Natural killer cell (primary cell): ENCODE results near the gene COL25A1. TPM values are rescaled to one million over a fixed set of nuclear protein-coding genes. Genes with fewer than 3 reads are reported as not detected.

ENCODE experiments used
- ATAC-seq, 3 donors: fragments of 150-1000 bp in 2 of 3; fragments of 200-7000 bp in 1 of 3; cut with Tn5 transposase; 1 replicate in 1 of 3; 2 replicates in 2 of 3; pipeline ENCODE4 v1.10.0; 2021; ENCODE audit warnings: mild to moderate bottlenecking in 2 of 3, moderate library complexity in 2 of 3
- DNase-seq, 2 donors: peaks; one replicate each; pipeline versions ENCODE4 v3.0.0 to v3.0.0-alpha.2; 2013 to 2021; ENCODE audit warnings: mixed read lengths in 1 of 2
- H3K27ac ChIP-seq: one replicate; pipeline ENCODE4 v1.5.1; 2013; ENCODE audit warnings: mild to moderate bottlenecking, low read length
- H3K27me3 ChIP-seq: one replicate; pipeline ENCODE4 v1.6.1; 2013; ENCODE audit warnings: low read length; ENCODE audit not compliant: control insufficient read depth, insufficient read depth
- H3K36me3 ChIP-seq: one replicate; pipeline ENCODE4 v1.6.1; 2013; ENCODE audit warnings: low read length; ENCODE audit not compliant: control insufficient read depth, insufficient read depth
- H3K4me1 ChIP-seq: one replicate; pipeline ENCODE4 v1.6.1; 2013; ENCODE audit warnings: low read length; ENCODE audit not compliant: control insufficient read depth, insufficient read depth
- H3K4me3 ChIP-seq: one replicate; pipeline ENCODE4 v1.5.1; 2013; ENCODE audit warnings: low read length
- H3K9me3 ChIP-seq: one replicate; pipeline ENCODE4 v1.6.1; 2013; ENCODE audit warnings: low read length; ENCODE audit not compliant: control insufficient read depth, insufficient read depth
- H3K27ac Mint-ChIP-seq, 2 donors: one replicate each; pipeline ENCODE4 v1.8.0; 2022; ENCODE audit warnings: mild to moderate bottlenecking in 2 of 2, mixed read lengths in 2 of 2, moderate library complexity in 1 of 2
- H3K27me3 Mint-ChIP-seq, 2 donors: one replicate each; pipeline ENCODE4 v1.8.0; 2022; ENCODE audit warnings: low read depth in 2 of 2, mixed read lengths in 2 of 2
- H3K36me3 Mint-ChIP-seq: one replicate; pipeline ENCODE4 v1.8.0; 2022; ENCODE audit warnings: mixed read lengths
- H3K4me1 Mint-ChIP-seq, 2 donors: one replicate each; pipeline ENCODE4 v1.8.0; 2022; ENCODE audit warnings: mixed read lengths in 2 of 2
- H3K4me3 Mint-ChIP-seq: one replicate; pipeline ENCODE4 v1.8.0; 2022; ENCODE audit warnings: mild to moderate bottlenecking, moderate library complexity, mixed read lengths
- H3K9me3 Mint-ChIP-seq, 2 donors: one replicate each; pipeline ENCODE4 v1.8.0; 2022; ENCODE audit warnings: mixed read lengths in 2 of 2
- CTCF ChIP-seq: fragments of 200-600 bp; IDR thresholded peaks from one replicate; pipeline ENCODE4 v1.8.0; 2022; ENCODE audit warnings: antibody characterized with exemption
- whole genome bisulfite sequencing: methylation state at CpG from one replicate; pipeline ENCODE4 v1.1.7; 2013; ENCODE audit warnings: missing lambda C conversion rate; ENCODE audit not compliant: insufficient coverage; 5-methylcytosine and 5-hydroxymethylcytosine counted together
- intact Hi-C: fragments of 100-400 bp; cut with micrococcal nuclease; formaldehyde crosslinking; loops from one replicate; pipeline ENCODE4 v1.14.2; 2022
- total RNA-seq, 4 donors: library from RNA; stranded (reverse); fragments of 120-200 nt in 1 of 4; gene quantifications; one replicate each; pipeline versions ENCODE4 v1.2.3 to v1.2.4, GENCODE V29; 2013 to 2022

COL25A1 gene
- total RNA-seq, 3 donors from 2014 or later (not counting 1 experiment from before 2014, with no cell fraction given) = 0.08 TPM; not detected in 2

- no peak for TF ChIP-seq CTCF
- Mint-ChIP-seq H3K36me3 (no peaks in the 10 kb centered on the region), H3K9me3 (no peaks in the 10 kb centered on the region), H3K27me3 (no peaks in the 10 kb centered on the region), H3K27ac (no peak overlapping the region), H3K4me1 (no peaks in the 10 kb centered on the region), H3K4me3 (no peak overlapping the region)
- Histone ChIP-seq H3K4me3 (no peak overlapping the region), H3K36me3 (no peaks in the 10 kb centered on the region), H3K27me3 (no peaks in the 10 kb centered on the region), H3K27ac (no peak overlapping the region), H3K4me1 (no peaks in the 10 kb centered on the region), H3K9me3 (no peaks in the 10 kb centered on the region)
- DNase-seq (peak in 1 of 2 donors; percentile 5), ATAC-seq (no peak)
- WGBS = no CpG with 5 or more reads among the region's 1 CpG
- intact Hi-C loops = no loop called here
Measured at GRCh38 chr4:108852691-108853090, 449.8 kb downstream of the COL25A1 start.

GRCh38 chr4:108851366-108851765 is 451.1 kb downstream of the COL25A1 start:
- H3K27me3 ChIP-seq = no peaks in the 10 kb centered on the region
- H3K36me3 Mint-ChIP-seq = no peaks in the 10 kb centered on the region
- no peaks in the 10 kb centered on the region for H3K36me3 ChIP-seq
- DNase-seq = no peak
- TF ChIP-seq CTCF = no peak
- H3K4me3 ChIP-seq = no peak overlapping the region
- intact Hi-C loops = no loop called here
- WGBS = 91% methylated on average over 1 of the region's 2 CpGs
- no peak overlapping the region for H3K4me3 Mint-ChIP-seq
- H3K9me3 ChIP-seq = no peaks in the 10 kb centered on the region
- H3K27ac Mint-ChIP-seq = no peak overlapping the region
- H3K4me1 Mint-ChIP-seq = no peaks in the 10 kb centered on the region
- no peaks in the 10 kb centered on the region for H3K4me1 ChIP-seq
- no peaks in the 10 kb centered on the region for H3K9me3 Mint-ChIP-seq
- no peak overlapping the region for H3K27ac ChIP-seq
- H3K27me3 Mint-ChIP-seq = peaks cover 0 to 2% of the 10 kb centered on the region in 2 donors
- no peak for ATAC-seq

- no peak for DNase-seq
- WGBS = 67% methylated on average over 1 of the region's 1 CpG
- Histone ChIP-seq H3K36me3 (no peaks in the 10 kb centered on the region), H3K4me1 (no peaks in the 10 kb centered on the region), H3K27ac (no peak overlapping the region), H3K4me3 (no peak overlapping the region), H3K9me3 (no peaks in the 10 kb centered on the region), H3K27me3 (no peaks in the 10 kb centered on the region)
- Mint-ChIP-seq H3K9me3 (no peaks in the 10 kb centered on the region), H3K4me1 (no peaks in the 10 kb centered on the region), H3K27ac (no peak overlapping the region), H3K4me3 (no peak overlapping the region), H3K36me3 (no peaks in the 10 kb centered on the region), H3K27me3 (peaks cover 0 to 6% of the 10 kb centered on the region in 2 donors)
- no peak for ATAC-seq
- intact Hi-C loops = no loop called here
- no peak for TF ChIP-seq CTCF
Measured at GRCh38 chr4:108850219-108850649, 452.2 kb downstream of the COL25A1 start.

- no peaks in the 10 kb centered on the region for H3K9me3 Mint-ChIP-seq
- intact Hi-C loops = no loop called here
- H3K4me1 ChIP-seq = no peaks in the 10 kb centered on the region
- H3K36me3 ChIP-seq = no peaks in the 10 kb centered on the region
- H3K27ac ChIP-seq = no peak overlapping the region
- DNase-seq (peak in 1 of 2 donors; percentile 6), ATAC-seq (no peak)
- H3K27me3 Mint-ChIP-seq = peaks cover 0 to 6% of the 10 kb centered on the region in 2 donors
- no peaks in the 10 kb centered on the region for H3K9me3 ChIP-seq
- H3K4me1 Mint-ChIP-seq = no peaks in the 10 kb centered on the region
- no peak overlapping the region for H3K4me3 Mint-ChIP-seq
- TF ChIP-seq CTCF = no peak
- 6% methylated on average over 3 of the region's 3 CpGs for WGBS
- H3K36me3 Mint-ChIP-seq = no peaks in the 10 kb centered on the region
- H3K4me3 ChIP-seq = no peak overlapping the region
- H3K27ac Mint-ChIP-seq = no peak overlapping the region
- no peaks in the 10 kb centered on the region for H3K27me3 ChIP-seq
Measured at GRCh38 chr4:108849611-108850168, 452.8 kb downstream of the COL25A1 start.
